Thyroid gland (tissue), 4 donors: Measurements from ENCODE around the gene TIAM2. TPM values are rescaled to one million over a fixed set of nuclear protein-coding genes. Genes with fewer than 3 reads are reported as not detected.

Source experiments
- DNase-seq, 2 donors: peaks; one replicate each; pipeline ENCODE4 v3.0.0-alpha.2; 2019
- H3K27ac ChIP-seq, 3 donors: fragments of 200-600 bp; sonication (generic); 1 replicate in 2 of 3; 2 replicates in 1 of 3; pipeline ENCODE4 v1.5.1; 2016 to 2019; ENCODE audit warnings: mild to moderate bottlenecking in 1 of 3, moderate library complexity in 1 of 3
- H3K27me3 ChIP-seq: fragments of 200-600 bp; sonication (generic); one replicate; pipeline ENCODE4 v1.5.1; 2019
- H3K36me3 ChIP-seq, 2 donors: fragments of 200-600 bp; sonication (generic); one replicate each; pipeline ENCODE4 v1.5.1; 2016 to 2019
- H3K4me1 ChIP-seq, 2 donors: fragments of 200-600 bp; sonication (generic); one replicate each; pipeline ENCODE4 v1.5.1; 2017 to 2019
- H3K4me3 ChIP-seq, 3 donors: fragments of 200-600 bp; sonication (generic); replicated peaks in 1 of 3; 1 replicate in 2 of 3; 2 replicates in 1 of 3; pipeline ENCODE4 v1.5.1; 2016; ENCODE audit warnings: mild to moderate bottlenecking in 1 of 3
- H3K9me3 ChIP-seq: fragments of 200-600 bp; sonication (generic); one replicate; pipeline ENCODE4 v1.5.1; 2017
- CTCF ChIP-seq, 6 experiments: fragments of 200-600 bp in 3 of 6; fragments of 450-650 bp in 3 of 6; sonication (generic) in 3 of 6; IDR thresholded peaks; one replicate each; pipeline ENCODE4 v1.5.1; 2016 to 2019; ENCODE audit warnings: antibody characterized with exemption in 6 of 6, mild to moderate bottlenecking in 2 of 6, inconsistent platforms in 1 of 6, moderate library complexity in 1 of 6
- POLR2A ChIP-seq, 2 donors: fragments of 450-650 bp; IDR thresholded peaks; one replicate each; pipeline ENCODE4 v1.6.1; 2017; ENCODE audit warnings: antibody characterized with exemption in 2 of 2, mild to moderate bottlenecking in 2 of 2, moderate library complexity in 1 of 2
- WGBS, 2 donors: methylation state at CpG; one replicate each; pipeline ENCODE4 v1.1.5; 2017; 5-methylcytosine and 5-hydroxymethylcytosine counted together
- intact Hi-C: fragments of 100-400 bp; cut with DNase I; formaldehyde crosslinking; loops from one replicate; pipeline ENCODE4 v1.15.1; 2023
- total RNA-seq, 4 donors: library from RNA; depleted of rRNA; stranded (reverse); fragments of >200 nt; gene quantifications; one replicate each; pipeline ENCODE4 v1.2.3, GENCODE V29; 2016

The TIAM2 gene
- total RNA-seq, 4 donors from 2014 or later, result 11.1 to 26.1 (median 18.5) TPM

GRCh38 chr6:155284775-155285174 is 289.7 kb downstream of the TIAM2 start:
- H3K4me1 ChIP-seq, result no peaks in the 10 kb centered on the region
- peaks cover 0 to 4% of the 10 kb centered on the region in 2 donors for H3K36me3 ChIP-seq
- no peak overlapping the region for H3K4me3 ChIP-seq
- H3K27ac ChIP-seq, result no peak overlapping the region
- no peaks in the 10 kb centered on the region for H3K27me3 ChIP-seq
- intact Hi-C loops, result no loop called here
- 92 to 96% methylated on average over 4 of the region's 4 CpGs for WGBS, 2 donors
- no peaks in the 10 kb centered on the region for H3K9me3 ChIP-seq
- TF ChIP-seq POLR2A (IDR thresholded peaks at IDR 0.05), result no peak
- no peak for TF ChIP-seq CTCF (IDR thresholded peaks at IDR 0.05)
- no peak for DNase-seq

GRCh38 chr6:155287762-155288161 is 292.6 kb downstream of the TIAM2 start:
- TF ChIP-seq POLR2A (IDR thresholded peaks at IDR 0.05), result no peak
- no peak for TF ChIP-seq CTCF (IDR thresholded peaks at IDR 0.05)
- WGBS, 2 donors, result 89 to 90% methylated on average over 2 of the region's 2 CpGs
- no peaks in the 10 kb centered on the region for H3K27me3 ChIP-seq
- H3K9me3 ChIP-seq, result no peaks in the 10 kb centered on the region
- H3K27ac ChIP-seq, result no peak overlapping the region
- H3K4me3 ChIP-seq, result no peak overlapping the region
- DNase-seq, result no peak
- intact Hi-C loops, result no loop called here
- H3K36me3 ChIP-seq, result peaks cover 0 to 11% of the 10 kb centered on the region in 2 donors
- no peaks in the 10 kb centered on the region for H3K4me1 ChIP-seq

- intact Hi-C loops, result no loop called here
- no peak overlapping the region for H3K4me3 ChIP-seq
- H3K27me3 ChIP-seq, result no peaks in the 10 kb centered on the region
- no peak for DNase-seq
- H3K27ac ChIP-seq, result no peak overlapping the region
- no peak for TF ChIP-seq POLR2A (IDR thresholded peaks at IDR 0.05)
- no peak for TF ChIP-seq CTCF (IDR thresholded peaks at IDR 0.05)
- H3K36me3 ChIP-seq, result peaks cover 0 to 7% of the 10 kb centered on the region in 2 donors
- no peaks in the 10 kb centered on the region for H3K4me1 ChIP-seq
- no peaks in the 10 kb centered on the region for H3K9me3 ChIP-seq
- 98% methylated on average over 5 of the region's 5 CpGs for WGBS, 2 donors
Measured at GRCh38 chr6:155290491-155290890, 295.4 kb downstream of the TIAM2 start.

GRCh38 chr6:155291291-155291690 is 296.2 kb downstream of the TIAM2 start:
- H3K4me1 ChIP-seq, result no peaks in the 10 kb centered on the region
- no peaks in the 10 kb centered on the region for H3K27me3 ChIP-seq

GRCh38 chr6:155292711-155293110 is 297.6 kb downstream of the TIAM2 start:
- TF ChIP-seq POLR2A (IDR thresholded peaks at IDR 0.05) (no peak), CTCF (IDR thresholded peaks at IDR 0.05) (no peak)
- Histone ChIP-seq H3K4me1 (peaks cover 0 to 6% of the 10 kb centered on the region in 2 donors), H3K9me3 (no peaks in the 10 kb centered on the region), H3K27me3 (no peaks in the 10 kb centered on the region), H3K27ac (no peak overlapping the region), H3K36me3 (peaks cover 0 to 7% of the 10 kb centered on the region in 2 donors), H3K4me3 (no peak overlapping the region)
- DNase-seq, result no peak
- 87 to 95% methylated on average over 5 of the region's 5 CpGs for WGBS, 2 donors
- intact Hi-C loops, result no loop called here

More at GRCh38 chr6:155291291-155291690, 296.2 kb downstream of the TIAM2 start:
- TF ChIP-seq CTCF (IDR thresholded peaks at IDR 0.05) (no peak), POLR2A (IDR thresholded peaks at IDR 0.05) (no peak)
- Histone ChIP-seq H3K4me3 (no peak overlapping the region), H3K36me3 (peaks cover 0 to 7% of the 10 kb centered on the region in 2 donors), H3K9me3 (no peaks in the 10 kb centered on the region), H3K27ac (no peak overlapping the region)
- intact Hi-C loops, result no loop called here
- DNase-seq, result no peak
- WGBS, 2 donors, result 87 to 91% methylated on average over 3 of the region's 3 CpGs
